ENCODE results near the gene CSF2.

GRCh38 chr5:132105688-132106087 is 32.1 kb downstream of the CSF2 start:
- TF ChIP-seq CTCF (conservative IDR thresholded peaks at IDR 0.05) (no peak), ZFX (IDR thresholded peaks at IDR 0.05) (no peak)

Measured in C4-2B (cell line).